Skeletal muscle cell (primary cell): ENCODE data around the gene BSG.

Experiments
- DNase-seq: peaks from one replicate; pipeline ENCODE4 v3.0.0-alpha.2; 2010; ENCODE audit warnings: low read depth
- H3K4me3 ChIP-seq: 2 replicates; pipeline ENCODE4 v1.5.1; 2011; ENCODE audit warnings: low read depth, mild to moderate bottlenecking, control low read depth, low read length, moderate library complexity

The BSG gene

GRCh38 chr19:572140-572742 lies at the start of gene BSG:
BSG (plus strand) TSS chr19:572596; CDS start chr19:572635, 39 bp downstream.
- H3K4me3 ChIP-seq = peak within 1 kb of the TSS; percentile 97
- peak; percentile 88 for DNase-seq

DNA sequence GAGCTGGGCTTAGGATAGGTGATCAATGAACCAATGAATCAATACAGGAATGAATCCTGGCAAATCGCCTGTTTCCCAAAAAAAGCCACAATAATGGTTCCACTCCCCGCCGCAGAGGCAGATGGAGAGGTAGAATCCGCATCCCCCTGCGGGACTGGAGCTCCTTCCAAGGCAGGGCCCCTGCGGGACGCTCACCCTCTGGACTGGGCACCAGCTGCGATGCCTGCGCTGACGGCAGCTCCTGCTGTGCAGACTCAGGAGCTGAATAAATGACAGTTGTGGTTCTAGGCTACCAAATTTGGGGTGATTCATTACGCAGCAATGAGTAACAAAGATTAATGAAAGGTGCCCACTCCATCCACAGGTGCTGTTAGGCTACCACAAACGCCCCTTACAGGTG lies 49.7 kb upstream of the BSG start:
- H3K4me3 ChIP-seq = no peak overlapping the region
- DNase-seq = no peak

GRCh38 chr19:524062-524674 lies 48.2 kb upstream of the BSG start:
- DNase-seq = no peak

GRCh38 chr19:525029-525428 lies 47.4 kb upstream of the BSG start:
- no peak for DNase-seq

More at GRCh38 chr19:524062-524674, 48.2 kb upstream of the BSG start:
- H3K4me3 ChIP-seq = no peak overlapping the region

DNA sequence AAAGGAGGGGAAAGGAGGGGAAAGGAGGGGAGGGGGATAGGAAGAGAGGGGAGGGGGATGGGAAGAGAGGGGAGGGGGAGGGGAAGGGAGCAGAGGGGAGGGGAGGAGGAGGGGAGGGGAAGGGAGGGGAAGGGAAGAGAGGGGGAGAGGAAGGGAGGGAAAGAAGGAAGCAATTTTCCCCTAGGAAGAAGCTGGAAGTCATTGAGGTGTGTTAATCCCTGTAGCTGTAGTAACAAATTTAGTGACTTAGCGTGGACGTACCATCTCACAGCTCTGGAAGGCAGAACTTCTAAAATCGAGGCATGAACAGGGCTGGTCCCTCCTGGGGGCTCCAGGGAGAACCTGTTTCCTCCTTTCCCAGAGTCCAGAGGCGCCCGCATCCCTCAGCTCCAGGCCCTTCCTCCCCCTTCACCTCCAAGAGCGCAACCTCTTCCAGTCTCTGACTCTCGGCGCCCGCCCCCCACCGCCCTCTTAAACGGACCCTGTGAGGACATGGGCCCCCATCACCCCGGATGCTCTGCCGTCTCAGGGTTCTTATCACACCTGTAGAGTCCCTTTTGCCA lies 46.5 kb upstream of the BSG start:
- DNase-seq = no peak
- H3K4me3 ChIP-seq = no peak overlapping the region

More at GRCh38 chr19:525029-525428, 47.4 kb upstream of the BSG start:
- no peak overlapping the region for H3K4me3 ChIP-seq

DNA sequence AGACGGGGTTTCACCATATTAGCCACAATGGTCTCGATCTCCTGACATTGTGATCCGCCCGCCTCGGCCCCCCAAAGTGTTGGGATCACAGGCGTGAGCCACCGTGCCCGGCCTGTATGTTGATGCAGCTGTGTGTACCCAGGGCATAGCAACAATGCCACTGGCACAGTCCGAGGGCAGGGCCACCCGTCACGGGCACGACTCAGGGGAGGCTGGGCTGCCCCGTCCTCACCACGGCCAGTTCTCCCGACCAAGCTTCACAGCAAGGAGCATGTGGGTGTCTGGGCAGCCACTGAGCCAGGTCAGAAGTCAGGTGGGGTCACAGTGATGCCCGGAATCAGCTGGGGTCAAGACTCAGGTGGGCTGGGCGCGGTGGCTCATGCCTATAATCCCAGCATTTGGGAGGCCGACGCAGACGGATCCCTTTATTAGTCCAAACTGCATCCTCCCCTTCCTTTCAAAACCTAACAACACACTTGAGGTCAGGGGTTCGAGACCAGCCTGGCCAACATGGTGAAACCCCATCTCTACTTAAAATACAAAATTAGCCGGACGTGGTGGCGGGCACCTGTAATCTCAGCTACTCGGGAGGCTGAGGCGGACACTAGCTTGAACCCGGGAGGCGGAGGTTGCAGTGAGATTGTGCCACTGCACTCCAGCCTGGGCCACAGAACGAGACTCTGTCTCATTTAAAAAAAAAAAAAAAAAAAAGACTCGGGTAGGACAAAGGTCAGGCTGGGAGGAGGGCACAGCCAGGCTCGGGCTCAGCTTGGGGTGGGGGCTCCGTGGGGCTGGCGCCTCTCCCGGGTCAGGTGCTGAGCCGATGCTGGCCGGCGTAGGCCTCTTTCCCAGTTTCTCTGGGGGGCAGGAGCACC lies 42.0 kb upstream of the BSG start:
- peak overlapping the region; percentile 66 for H3K4me3 ChIP-seq
- no peak for DNase-seq

GRCh38 chr19:531009-531752 lies 41.2 kb upstream of the BSG start:
- DNase-seq = no peak
- H3K4me3 ChIP-seq = peak overlapping the region; percentile 96

DNA sequence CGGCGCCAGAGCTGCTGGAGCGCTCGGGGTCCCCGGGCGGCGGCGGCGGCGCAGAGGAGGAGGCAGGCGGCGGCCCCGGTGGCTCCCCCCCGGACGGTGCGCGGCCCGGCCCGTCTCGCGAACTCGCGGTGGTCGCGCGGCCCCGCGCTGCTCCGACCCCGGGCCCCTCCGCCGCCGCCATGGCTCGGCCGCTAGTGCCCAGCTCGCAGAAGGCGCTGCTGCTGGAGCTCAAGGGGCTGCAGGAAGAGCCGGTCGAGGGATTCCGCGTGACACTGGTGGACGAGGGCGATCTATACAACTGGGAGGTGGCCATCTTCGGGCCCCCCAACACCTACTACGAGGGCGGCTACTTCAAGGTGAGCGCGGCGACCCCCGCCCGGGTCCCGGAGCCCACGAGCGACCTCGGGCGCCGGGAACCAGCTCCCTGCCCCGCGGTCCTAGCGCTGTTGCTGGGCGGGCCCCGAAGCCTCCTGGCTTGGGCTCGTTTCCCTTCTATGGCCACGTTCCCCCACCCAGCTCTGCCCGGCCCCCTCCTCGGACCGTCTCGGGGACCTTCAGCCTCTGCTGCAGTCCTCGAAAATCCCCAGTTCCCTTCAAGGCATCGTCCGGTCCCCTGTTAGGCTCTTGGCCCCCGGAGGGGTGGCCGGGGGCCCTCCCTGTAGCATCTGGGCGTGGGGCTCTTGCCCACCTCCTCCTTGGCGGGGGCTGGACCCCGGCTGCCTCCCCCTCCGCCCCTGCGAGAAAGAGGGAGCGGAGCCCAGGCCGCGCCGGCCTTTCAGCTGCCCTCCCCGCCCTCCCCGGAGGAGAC lies 40.4 kb upstream of the BSG start, which contains the start of gene CDC34:
Gene CDC34, plus strand, starts transcription at position 8 of the 808 bp plus-strand sequence. Its CDS starts 172 bp downstream, at position 180.
- H3K4me3 ChIP-seq = peak within 1 kb of the TSS; percentile 96
- no peak for DNase-seq

- DNase-seq = no peak
Measured at GRCh38 chr19:532561-533363, 39.6 kb upstream of the BSG start.

GRCh38 chr19:533364-534058 lies 38.9 kb upstream of the BSG start:
- peak overlapping the region; percentile 96 for H3K4me3 ChIP-seq
- no peak for DNase-seq

More at GRCh38 chr19:532561-533363, 39.6 kb upstream of the BSG start:
- H3K4me3 ChIP-seq = peak overlapping the region; percentile 96

DNA sequence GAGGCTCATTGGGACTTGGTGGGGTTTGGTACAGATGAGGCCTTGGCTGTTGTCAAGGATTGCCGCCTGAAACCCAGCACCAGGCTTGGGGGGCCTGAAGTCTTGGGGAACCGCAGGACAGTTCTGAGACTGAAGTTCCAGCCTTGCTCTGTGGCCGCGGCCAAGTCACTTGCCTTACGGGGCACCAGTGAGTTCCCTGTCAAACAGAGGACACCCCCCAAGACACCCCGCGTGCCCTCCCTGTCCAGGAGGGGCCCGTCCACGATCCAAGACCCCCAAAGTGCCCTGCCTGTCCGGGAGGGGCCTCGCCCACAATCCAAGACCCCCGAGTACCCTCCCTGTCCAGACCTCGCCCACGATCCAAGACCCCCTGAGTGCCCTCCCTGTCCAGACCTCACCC lies 38.3 kb upstream of the BSG start:
- peak overlapping the region; percentile 96 for H3K4me3 ChIP-seq
- DNase-seq = no peak

DNA sequence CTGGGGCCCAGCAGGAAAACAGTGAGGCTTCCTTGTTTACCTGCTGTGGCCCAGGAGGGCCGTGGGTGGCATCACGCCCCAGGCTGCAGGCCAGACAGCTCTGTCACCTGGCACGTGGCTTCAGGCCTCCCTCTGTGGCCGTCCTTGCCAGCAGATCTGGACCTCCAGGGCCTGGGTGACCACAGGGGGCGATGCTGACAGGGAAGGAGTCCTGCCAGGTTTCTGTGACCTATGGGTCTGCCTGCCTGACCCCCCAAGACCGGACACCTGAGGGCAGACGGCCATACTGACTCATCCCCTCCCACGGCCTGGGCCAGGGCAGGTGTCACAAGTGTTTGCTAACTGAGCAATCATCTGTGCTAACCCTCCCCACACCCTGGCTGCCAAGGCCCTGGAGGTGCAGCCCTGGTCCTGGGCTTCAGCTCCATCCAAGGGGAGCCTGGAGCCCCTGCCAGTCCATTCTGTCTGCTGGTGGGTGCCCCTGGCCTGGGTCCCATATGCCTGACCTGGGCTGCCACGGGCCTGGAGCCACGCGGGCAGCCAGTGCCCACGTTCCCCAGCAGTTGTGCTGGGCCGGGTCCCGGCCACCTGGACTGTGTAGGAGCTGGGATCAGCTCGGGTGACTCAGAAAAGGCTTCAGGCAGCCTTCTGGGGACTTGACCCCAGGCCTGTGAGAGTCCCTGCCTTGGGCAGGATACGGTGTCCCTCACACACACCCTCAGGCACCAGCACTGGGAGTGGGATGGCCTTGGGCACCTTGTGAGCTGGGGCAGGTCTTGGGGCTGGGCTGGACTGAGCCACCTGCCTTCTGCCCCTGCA lies 37.2 kb upstream of the BSG start:
- DNase-seq = no peak
- H3K4me3 ChIP-seq = no peak overlapping the region

DNA sequence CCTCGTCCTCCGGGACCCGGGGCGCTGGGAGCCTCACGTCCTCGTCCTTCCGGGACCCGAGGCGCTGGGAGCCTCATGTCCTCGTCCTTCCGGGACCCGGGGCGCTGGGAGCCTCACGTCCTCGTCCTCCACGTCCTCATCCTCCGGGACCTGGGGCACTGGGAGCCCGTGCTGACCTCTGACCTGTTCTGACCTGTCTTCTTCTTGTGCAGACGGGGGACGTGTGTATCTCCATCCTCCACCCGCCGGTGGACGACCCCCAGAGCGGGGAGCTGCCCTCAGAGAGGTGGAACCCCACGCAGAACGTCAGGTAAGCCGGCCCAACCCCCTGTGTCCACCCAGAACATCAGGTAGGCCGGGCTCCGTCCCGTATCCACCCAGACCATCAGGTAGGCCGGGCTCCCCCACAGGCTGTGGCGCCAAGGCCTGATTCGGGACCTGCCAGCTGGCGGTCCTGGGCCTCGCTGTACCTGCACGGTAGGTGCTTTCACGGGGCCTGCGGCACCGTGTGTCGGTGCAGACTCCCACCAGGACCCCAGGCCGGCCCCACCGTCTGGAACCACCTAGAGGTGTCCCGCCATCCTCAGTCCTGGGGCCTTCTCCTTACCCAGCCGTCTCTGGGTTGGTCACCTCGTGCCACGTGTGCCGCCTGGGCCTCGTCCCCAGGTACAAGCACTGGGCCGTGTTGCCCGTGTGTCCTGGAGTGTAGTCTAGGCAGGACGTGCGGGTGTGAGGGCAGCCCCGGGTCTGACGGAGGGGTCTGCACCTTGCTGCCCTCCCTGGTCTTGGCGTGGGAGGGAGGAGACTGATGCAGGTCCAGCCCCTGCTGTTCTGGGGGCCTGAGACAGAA lies 36.1 kb upstream of the BSG start:
- H3K4me3 ChIP-seq = no peak overlapping the region
- no peak for DNase-seq

DNA sequence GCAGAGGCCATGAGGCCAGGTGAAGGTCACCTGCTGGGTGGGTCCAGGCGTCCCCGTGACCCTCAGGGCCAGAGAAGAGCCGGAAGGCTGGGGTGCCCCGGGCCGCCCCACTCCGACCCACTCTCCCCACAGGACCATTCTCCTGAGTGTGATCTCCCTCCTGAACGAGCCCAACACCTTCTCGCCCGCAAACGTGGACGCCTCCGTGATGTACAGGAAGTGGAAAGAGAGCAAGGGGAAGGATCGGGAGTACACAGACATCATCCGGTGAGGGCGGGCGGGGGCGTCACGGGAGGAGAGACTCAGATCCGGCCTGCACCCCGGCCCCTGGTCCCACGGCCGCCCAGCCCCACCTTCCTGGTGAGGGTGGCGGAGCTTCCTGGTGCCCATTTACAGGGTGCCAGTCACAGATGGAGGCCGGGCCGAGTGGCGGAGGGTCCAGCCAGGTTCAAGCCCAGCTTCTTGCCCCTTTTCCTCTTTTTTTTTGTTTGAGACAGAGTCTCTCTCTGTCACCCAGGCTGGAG lies 35.5 kb upstream of the BSG start:
- DNase-seq = no peak

More for the DNA sequence above, 35.5 kb upstream of the BSG start:
- H3K4me3 ChIP-seq = no peak overlapping the region
